Skeletal muscle cell (primary cell): ENCODE results near the gene ANXA6.

Source experiments
- DNase-seq: peaks from one replicate; pipeline ENCODE4 v3.0.0-alpha.2; 2010; ENCODE audit warnings: low read depth
- H3K4me3 ChIP-seq: 2 replicates; pipeline ENCODE4 v1.5.1; 2011; ENCODE audit warnings: low read depth, mild to moderate bottlenecking, control low read depth, low read length, moderate library complexity

Gene ANXA6

DNA sequence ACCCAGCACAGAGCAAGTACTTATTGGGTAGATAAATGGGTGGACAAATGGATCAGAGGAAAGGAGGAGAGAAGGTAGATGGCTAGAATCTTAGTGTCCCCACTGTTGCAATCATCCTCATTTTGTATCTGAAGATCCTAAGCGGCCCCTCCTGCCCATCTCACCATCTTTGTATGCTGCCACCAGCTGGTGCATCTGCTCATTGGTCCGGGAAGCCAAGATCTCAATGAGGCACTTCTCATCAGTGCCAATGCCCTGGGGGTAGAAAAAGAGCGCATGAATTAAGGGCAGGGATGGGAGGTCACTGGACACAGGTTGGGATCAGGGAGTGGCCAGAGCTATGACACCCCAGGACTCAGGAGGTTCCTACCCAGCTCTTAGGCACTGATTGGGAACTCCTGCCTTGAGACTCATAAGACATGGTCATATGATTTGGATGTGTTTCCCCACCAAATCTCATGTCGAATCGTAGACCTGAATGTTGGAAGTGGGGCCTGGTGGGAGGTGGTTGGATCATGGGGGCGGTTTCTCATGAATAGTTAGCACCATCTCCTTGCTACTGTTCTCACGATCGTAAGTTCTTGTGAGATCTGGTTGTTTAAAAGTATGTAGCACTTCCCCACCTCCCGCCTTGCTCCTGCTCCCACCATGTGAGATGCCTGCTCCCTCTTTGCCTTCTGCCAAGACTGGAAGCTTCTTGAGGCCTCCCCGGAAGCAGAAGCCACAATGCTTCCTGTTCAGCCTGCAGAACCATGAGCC is 20.3 kb downstream of the ANXA6 start:
- no peak for DNase-seq
- H3K4me3 ChIP-seq: no peak overlapping the region

GRCh38 chr5:151134228-151134627 is 23.4 kb downstream of the ANXA6 start:
- H3K4me3 ChIP-seq: no peak overlapping the region
- no peak for DNase-seq

- DNase-seq: no peak
Observed at GRCh38 chr5:151132963-151133362, 24.6 kb downstream of the ANXA6 start.

DNA sequence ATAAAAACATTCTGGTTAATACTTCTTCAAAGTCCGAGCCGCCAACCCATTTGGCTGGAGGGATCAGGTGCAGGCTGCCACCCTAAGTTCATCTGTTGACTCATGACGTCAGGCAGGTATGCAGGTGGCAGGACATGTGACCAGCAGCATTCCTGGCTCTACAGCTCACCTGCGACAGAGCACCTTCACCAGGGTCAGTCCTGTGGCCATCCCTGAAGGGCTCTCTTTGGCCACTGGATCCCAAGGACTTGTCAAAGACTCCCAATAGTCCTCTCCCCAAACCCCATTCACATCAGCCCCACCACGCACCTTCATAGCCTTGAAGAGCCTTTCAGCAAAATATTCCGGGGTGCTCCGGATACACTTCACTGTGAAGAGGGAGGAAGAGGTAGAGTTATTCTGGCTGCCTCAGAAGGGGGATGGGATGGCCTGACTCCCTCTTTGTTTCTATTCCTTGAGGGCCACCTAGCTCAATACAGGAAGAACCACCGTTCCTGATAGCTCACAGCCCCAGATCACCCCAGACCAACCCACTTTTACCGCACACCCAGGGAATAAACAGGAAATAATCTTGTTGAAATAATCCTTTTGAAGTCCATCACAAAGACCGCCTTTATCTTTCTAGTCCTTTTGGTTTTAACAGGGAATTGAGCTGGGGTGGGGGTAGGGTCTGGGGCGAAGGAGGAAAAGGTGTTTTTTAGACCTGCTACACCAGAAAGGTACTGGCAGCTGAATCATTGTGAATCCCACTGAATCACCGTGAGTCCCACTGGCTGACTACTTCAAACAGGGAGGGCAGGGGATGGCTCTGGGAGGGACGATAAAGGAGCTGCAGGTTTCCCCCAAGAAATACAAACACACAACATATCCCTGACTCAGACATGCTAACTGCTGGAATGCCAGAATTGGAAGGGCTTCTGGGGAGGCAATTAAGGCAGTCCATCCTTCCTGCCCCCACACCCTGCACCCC is 26.4 kb downstream of the ANXA6 start:
- H3K4me3 ChIP-seq: no peak overlapping the region
- DNase-seq: no peak

More at GRCh38 chr5:151132963-151133362, 24.6 kb downstream of the ANXA6 start:
- H3K4me3 ChIP-seq: no peak overlapping the region

DNA sequence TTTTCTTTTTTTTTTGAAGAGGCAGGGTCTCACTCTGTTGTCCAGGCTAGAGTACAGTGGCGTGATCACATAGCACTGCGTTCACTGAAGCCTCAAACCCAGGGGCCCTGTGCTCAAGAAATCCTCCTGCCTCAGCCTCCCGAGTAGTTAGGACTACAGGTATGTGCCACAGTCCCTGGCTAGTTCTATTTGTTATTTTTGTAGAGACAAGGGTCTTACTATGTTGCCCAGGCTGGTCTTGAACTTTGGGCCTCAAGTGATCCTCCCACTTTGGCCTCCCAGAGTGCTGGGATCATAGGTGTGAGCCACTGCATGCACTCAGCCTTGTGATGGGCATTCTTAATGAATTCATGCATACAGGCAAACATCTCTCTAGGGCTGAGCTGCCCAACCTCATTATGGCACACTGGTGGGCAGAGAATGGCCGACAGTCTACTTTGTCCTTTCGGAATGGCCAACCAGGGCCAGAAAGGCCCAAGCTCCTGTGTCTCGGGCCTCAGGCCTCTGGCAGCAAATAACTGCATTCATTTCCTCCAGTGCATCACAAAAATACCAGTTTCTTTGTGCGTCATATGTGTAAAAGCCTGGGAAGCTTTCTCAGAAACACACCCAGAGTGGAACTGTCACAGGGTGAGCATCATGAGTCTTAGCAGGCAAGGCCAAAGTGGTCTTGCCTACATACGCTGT is 27.2 kb downstream of the ANXA6 start:
- DNase-seq: no peak
- no peak overlapping the region for H3K4me3 ChIP-seq

DNA sequence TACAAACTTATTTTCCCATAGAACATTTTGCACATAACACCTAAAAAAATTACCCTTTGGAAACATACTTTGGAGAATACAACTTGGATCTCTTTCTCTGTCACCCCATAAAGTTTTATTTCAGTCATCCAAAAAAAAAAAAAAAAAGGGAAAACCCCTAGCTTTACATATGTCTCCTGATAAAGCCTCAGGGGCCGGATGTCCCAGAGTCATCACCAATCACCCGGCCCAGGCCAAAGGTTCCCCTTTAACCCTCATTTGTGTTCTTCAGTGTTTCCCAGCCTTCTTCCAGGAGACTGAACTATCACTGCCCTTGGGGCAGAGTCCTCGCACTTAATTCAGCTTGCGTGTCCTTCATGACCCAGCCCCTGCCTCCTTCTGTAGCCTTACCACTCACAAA is 28.8 kb downstream of the ANXA6 start:
- no peak overlapping the region for H3K4me3 ChIP-seq
- DNase-seq: no peak

DNA sequence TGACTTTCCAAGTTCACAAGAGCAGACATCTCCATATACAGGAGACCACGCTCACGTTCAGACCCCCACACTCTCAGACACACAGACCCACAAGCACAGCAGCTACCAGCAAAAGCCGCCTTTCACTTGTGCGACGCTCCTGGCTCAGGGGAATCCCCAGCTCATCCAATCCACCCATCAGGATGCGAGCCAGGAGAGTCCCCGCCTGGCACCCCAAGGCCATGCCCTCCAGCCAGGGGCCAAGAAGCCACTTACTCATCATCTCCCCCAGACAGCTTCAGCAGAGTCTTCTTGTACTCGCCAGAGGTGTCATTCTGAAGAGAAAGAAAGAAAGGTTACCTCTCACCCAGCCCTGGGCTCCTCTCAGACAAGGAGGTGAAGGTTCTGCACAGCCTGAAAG is 29.7 kb downstream of the ANXA6 start:
- H3K4me3 ChIP-seq: no peak overlapping the region
- DNase-seq: no peak

DNA sequence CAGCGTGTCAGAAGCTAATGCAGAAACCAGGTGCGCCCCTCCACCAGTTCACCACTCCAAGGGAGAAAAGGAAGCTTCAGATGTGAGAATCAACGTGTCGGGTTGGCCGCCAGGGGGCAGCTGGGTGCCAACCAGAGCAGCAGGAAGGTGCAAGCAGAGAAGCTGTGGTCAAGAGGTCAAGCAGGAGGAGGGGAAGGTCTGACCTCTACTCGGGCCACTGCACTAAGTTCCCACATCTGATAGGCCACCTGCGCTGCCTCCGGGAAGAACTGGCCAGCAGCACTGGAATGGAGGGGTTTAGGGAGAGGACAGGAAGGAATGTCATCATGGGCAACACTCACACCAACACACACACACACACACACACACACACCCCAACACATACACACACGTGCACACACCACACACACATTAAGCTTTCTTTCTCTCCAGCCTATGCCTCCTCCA is 31.4 kb downstream of the ANXA6 start:
- no peak overlapping the region for H3K4me3 ChIP-seq
- no peak for DNase-seq

- no peak for DNase-seq
- H3K4me3 ChIP-seq: no peak overlapping the region
Observed at GRCh38 chr5:151125421-151125820, 32.2 kb downstream of the ANXA6 start.

- H3K4me3 ChIP-seq: no peak overlapping the region
- no peak for DNase-seq
Observed at GRCh38 chr5:151123897-151124751, 33.5 kb downstream of the ANXA6 start.

GRCh38 chr5:151122828-151123227 is 34.8 kb downstream of the ANXA6 start:
- H3K4me3 ChIP-seq: no peak overlapping the region

GRCh38 chr5:151121665-151122064 is 35.9 kb downstream of the ANXA6 start:
- no peak for DNase-seq
- H3K4me3 ChIP-seq: no peak overlapping the region

More at GRCh38 chr5:151122828-151123227, 34.8 kb downstream of the ANXA6 start:
- DNase-seq: no peak

GRCh38 chr5:151121095-151121494 is 36.5 kb downstream of the ANXA6 start:
- no peak for DNase-seq
- no peak overlapping the region for H3K4me3 ChIP-seq

DNA sequence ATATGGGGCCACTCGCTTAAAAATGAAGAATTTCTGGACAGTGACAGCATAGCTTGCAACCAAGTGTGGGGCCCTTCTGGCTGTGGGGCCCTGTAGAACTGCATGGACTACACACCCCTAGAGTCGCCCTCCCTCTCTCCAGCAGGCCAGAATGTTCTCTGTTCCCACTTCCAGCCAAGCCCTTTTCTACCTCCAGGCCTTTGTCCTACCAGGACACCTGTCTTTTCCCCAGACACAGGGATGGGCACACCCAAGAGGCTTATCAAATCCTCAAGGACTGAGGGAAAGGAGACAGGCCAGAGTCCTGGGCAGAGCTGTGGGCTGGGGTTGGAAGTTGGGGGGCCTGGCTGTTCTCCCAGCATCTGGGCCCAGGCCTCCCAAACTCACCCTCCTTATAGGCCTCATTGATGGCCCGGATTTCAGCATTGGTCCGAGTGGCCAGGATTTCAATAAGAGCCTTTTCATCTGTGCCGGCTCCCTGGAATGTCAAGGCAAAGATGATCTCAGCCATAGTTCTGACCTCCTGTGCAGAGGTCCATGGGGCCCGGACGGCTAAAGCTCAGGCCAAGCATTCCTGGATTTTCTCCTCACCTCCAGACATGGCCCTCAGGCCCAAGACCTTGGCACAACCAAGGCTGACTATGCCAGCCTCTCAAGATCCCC is 38.5 kb downstream of the ANXA6 start:
- no peak for DNase-seq
- H3K4me3 ChIP-seq: no peak overlapping the region

GRCh38 chr5:151115272-151115905 is 42.2 kb downstream of the ANXA6 start:
- no peak for DNase-seq

GRCh38 chr5:151113651-151114050 is 43.9 kb downstream of the ANXA6 start:
- no peak overlapping the region for H3K4me3 ChIP-seq
- DNase-seq: no peak

More at GRCh38 chr5:151115272-151115905, 42.2 kb downstream of the ANXA6 start:
- no peak overlapping the region for H3K4me3 ChIP-seq

GRCh38 chr5:151110992-151111391 is 46.6 kb downstream of the ANXA6 start:
- no peak for DNase-seq

DNA sequence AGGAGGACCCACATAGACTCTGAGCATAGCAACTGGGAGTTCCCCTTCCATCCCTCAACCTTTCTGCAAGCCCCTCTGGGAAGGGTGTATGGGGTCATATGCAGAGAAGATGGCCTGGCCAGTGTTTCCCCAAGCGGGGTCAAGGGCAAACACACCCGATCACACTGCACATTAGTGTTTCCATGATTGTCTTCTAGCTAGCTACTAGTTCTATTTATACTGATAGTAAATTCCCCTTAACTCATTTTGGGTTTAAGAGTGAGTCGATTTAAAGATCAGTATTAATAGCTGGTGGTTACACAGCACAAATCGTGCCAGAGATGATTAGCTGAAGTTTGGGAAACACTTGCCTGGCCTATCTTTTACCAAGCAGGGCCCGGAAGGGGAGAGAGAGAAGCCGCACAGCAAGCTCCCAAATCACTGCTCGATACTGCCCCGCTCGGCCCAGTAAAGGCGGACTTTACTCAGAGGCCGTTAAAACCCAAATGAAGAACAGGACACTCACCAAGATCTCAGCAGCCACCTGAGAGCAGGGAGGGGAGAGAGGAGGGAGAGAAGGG is 47.4 kb downstream of the ANXA6 start:
- DNase-seq: no peak
- no peak overlapping the region for H3K4me3 ChIP-seq

More at GRCh38 chr5:151110992-151111391, 46.6 kb downstream of the ANXA6 start:
- H3K4me3 ChIP-seq: no peak overlapping the region
